Hindlimb muscle (tissue), 1 donor: ENCODE data around the gene CFAP92. TPM values are rescaled to one million over a fixed set of nuclear protein-coding genes. Genes with fewer than 3 reads are reported as not detected.
"Not testable (repeated sequence)": the region's sequence is repeated elsewhere in the genome, so short reads cannot be mapped to it uniquely, and the experiment has no call there.

Experiments
- DNase-seq: peaks from one replicate; pipeline ENCODE4 v3.0.0-alpha.2; 2013
- polyA plus RNA-seq: library from polyadenylated mRNA; unstranded; fragments of 120-200 nt; gene quantifications from one replicate; pipeline ENCODE4 v1.2.1, GENCODE V29; 2013; ENCODE audit not compliant: insufficient read length

The CFAP92 gene
- polyA plus RNA-seq, 1 donor = 1.4 TPM

GRCh38 chr3:128935922-128936321 is 58.0 kb downstream of the CFAP92 start:
- DNase-seq = no peak

DNA sequence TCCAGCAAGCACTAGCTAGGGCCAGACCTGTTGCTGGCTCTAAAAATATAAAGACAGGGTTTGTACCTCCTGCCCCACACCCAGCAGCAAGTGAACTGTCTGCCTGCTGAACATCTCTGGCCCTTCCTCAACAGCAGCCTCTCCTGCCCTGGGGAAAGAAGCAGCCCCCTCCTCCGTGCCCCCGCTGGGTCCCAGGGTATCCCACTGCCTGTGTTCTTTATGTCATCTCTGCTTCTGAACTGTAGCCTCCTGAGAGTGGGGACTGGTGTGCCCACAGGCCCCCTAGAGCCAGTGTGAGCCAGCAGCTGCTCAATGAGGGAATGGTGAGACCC is 60.0 kb downstream of the CFAP92 start:
- DNase-seq = no peak

- no peak for DNase-seq
Measured at GRCh38 chr3:128933213-128933921, 60.5 kb downstream of the CFAP92 start.

DNA sequence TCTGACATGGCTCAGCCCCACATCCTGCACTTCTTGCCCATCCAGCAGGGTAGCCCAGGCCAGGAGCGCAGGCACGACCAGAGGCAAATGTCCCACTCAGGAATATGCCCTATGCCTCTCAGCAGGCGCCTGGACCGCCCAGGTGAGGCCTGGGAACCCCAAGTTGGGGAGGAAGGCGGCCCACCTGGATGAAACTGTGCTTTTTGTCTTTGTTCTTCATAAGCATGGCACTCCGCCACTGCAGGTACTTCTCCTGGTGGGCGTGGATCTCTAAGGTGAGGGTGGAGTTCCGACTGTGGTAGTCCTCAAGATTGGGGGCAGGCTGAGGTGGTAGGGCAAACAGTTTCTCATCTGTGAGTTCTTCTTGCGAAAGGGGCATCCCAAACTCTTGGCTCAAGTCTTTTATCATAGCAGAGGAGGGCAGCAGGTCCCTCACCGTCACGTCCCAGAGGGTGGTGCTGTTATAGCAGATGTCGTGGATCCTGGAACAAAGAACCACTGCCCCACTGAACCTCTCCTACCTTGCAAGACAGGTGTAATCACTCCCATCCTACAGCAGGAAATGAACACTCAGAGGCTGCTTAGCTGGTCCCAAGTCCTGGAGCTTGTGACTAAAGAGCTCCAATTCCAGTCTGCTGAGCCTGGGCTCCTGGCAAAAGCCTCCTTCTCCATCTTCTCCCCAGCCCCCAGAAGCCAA is 61.2 kb downstream of the CFAP92 start:
- no peak for DNase-seq

GRCh38 chr3:128931046-128931445 is 62.8 kb downstream of the CFAP92 start:
- DNase-seq = no peak

DNA sequence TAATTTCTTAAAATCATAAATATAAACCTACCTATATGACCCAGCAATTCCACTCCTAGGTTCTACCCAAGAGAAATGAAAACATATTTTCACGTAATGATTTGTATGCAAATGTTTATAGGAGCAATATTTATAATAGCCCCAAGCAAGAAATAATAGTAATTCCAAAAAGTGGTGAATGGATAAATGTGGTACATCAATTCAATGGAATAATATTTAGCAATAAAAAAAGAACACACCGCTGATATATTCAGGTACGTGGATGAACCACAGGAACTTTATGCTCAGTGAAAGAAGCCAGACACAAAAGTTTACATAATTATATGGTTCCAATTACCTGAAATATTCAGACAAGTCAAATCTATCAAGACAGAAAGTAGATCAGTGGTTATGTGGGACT is 64.5 kb downstream of the CFAP92 start:
- no peak for DNase-seq

GRCh38 chr3:128923986-128924385 is 69.9 kb downstream of the CFAP92 start:
- DNase-seq = not testable (repeated sequence)

GRCh38 chr3:128923576-128923975 is 70.3 kb downstream of the CFAP92 start:
- DNase-seq = no peak

- DNase-seq = no peak
Measured at GRCh38 chr3:128922804-128923459, 70.9 kb downstream of the CFAP92 start.

DNA sequence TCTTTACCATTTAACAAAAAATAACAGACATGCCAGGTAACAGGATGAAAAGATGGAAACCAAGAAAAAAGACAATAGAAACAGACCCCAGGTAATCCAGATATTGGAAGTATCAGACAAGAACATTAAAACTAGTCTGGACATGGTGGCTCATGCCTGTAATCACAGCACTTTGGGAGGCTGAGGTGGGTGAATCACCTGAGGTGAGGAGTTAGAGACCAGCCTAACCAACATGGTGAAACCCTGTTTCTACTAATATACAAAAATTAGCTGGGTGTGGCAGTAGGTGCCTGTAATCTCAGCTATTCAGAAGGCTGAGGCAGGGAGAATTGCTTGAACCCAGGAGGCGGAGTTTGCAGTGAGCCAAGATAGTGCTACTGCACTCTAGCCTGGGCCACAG is 73.9 kb downstream of the CFAP92 start:
- DNase-seq = no peak

DNA sequence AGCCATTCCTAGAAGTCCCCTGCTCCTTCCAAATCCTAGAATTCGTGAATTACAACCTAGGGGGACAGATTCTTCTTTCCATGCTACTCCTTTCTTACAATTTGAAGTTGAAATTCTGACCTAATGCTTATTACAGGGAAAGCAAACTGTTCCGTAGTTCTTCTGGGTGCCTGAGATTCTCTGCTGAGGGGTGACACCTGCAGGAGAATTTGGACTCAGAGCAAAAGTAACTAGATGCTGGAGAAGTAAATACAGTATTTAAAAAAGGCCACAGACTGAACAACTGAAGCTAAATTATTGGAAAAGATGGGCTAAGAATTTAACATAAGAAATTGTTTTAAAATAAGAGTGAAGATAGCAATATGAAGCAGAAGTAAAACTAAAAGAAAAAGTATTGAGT is 76.6 kb downstream of the CFAP92 start:
- DNase-seq = no peak

DNA sequence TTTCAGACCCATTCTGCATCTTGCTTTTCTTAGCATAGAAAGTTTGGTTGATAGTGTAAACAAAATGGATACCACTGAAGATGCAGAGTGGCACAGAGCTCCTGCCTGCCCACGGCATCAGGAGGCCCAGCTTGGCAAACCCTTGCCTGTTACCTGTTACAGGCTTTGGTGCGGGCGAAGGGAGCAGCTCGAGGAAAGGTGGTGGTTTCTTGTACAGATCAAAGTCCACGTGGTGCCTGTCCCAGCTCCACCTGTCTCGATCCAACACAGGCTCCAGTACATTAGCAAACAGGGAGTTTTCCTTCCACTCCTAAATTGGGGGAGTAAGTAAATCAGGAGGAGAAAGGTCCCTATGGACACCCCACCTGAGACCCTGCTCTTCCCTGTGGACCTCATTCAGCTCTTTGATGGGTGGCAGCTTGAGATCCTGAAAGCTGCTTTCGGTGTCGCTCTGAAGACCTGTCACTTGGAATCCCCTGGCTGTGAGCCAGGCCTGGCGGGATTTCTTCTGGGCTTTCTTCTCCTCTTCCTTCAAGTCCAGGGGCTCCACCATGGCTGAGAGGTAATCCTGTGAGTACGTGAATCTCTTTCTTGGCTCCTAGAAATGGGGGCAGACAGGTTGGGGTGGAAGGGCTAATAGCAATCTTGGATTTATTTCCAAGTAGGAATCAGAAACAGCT is 78.8 kb downstream of the CFAP92 start:
- no peak for DNase-seq

DNA sequence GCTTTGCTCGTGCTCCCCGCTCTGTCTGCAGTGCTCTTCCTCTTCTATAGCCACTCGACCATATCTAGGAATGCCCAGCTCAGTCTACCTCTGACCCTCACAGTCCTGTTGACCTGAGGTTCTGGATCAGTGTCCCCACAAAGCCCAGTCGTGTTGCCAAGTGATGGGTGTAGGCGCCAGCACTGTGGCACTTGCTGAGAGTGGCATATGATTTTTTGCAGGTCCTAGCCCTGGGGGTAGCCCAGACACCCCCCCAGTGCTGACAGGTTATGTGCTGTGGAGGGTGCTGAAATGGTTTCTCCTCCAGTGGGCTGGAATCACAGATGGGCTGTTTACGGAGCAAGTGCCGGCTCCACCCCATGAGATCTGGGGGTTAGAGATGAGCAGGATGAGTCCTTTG is 82.0 kb downstream of the CFAP92 start:
- DNase-seq = no peak

GRCh38 chr3:128910006-128910405 is 83.9 kb downstream of the CFAP92 start:
- DNase-seq = no peak

DNA sequence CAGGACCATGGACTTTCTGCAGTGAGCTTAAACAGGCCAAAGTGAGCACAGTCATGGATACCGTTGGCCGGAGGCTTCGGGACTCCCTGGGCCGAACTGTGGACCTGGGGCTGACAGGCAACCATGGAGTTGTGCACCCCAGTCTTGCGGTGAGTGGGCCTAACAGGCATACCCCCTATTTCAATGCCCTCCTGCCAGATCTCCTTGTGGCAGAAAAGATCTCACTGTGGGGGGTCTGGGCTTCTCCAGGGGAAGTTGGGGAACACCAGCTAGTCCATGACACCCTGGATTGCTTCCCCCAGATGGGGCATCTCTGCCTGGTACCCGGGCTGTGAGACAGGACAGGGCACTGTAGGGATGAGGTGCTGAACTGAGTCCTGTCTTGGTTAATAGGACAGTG is 84.9 kb downstream of the CFAP92 start:
- no peak for DNase-seq

DNA sequence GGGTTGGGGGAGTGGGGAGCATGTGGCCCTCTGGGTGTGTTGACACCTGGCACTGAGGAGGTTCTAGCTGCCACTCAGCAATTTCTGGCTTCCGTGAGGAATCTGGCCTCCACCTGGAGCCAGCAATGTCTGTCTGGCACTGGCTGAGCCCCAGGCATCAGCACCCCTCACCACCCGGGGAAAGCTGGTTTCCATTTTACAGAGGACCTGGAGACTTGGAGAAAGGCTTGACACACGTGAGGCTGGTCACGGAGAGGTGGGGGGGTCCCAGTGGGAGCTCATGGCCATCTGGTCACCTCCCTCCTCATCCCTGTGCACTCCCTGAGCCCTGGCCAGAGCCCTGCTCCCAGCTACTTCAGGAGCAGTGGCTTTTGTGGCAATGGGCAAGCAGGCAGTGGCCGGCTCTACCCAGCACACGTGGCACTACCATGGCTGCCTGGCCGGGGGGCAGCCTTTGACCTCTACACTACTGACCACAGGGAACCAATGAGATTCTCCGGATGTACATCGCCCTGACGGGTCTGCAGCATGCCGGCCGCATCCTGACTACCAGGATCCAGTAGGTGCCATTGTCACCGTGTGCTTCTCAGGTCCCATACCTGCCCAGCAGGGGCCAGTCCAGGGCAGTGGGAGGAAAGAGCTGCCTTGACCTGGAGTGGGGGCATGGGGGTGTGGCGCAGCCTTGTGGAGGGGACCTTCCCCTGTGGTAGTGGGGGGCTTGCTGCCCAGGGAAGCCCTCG is 86.0 kb downstream of the CFAP92 start:
- no peak for DNase-seq

- DNase-seq = no peak
Measured at GRCh38 chr3:128906804-128907525, 86.9 kb downstream of the CFAP92 start.

DNA sequence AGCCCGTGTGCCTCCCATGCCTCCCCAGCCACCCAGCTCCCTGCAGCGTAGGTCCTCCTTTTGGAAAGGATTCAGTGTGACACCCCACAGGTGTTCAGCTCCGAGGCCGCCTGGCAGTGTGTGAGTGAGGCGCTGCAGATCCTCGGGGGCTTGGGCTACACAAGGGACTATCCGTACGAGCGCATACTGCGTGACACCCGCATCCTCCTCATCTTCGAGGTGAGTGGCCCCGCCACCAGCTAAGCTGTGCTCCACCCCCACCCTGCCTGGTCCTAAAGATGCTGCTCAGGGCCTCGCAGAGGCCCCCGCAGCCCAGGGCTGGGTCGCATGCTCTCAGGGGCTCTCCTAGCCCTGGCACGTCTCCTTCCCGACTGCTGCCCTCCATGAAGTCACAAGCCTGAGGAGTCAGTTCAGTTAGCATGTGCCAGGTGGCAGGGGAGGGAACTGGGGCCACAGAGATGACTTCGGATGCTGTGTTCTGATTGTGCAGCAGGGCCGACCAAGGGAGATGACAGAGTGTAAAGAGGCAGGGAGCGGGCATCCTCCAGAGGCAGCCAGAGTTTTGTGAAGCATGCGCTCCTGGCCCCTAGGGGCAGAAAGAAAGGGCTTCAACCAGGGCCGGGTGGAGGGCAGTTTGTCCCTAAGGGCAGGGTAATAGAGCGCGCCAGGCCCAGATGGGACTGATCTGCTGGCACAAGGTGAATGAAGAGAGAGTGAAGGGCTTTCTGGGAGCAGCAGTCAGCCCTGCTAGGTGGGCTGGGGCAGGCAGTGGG is 87.7 kb downstream of the CFAP92 start:
- no peak for DNase-seq

DNA sequence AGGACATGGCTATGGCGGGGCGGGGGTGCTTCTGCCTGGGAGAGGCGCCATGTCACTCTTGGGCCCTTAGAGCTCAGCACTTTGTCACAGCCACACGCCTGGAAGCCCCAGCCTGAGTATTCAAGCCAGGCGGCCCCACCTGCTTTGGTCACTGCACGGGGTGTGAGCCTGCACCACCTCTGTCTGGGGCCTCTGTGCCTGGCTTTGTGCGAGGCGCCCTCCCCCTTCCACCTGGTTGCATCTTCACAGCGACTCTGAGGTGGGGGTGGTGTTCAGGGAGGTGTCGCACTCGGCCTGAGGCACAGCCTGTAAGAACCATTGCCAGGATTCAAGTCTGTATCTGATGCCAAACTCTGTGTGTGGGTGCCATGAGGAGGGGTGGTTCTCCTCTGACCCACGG is 90.4 kb downstream of the CFAP92 start:
- DNase-seq = no peak

- DNase-seq = no peak
Measured at GRCh38 chr3:128902426-128902825, 91.5 kb downstream of the CFAP92 start.
